Measurements from ENCODE around the gene EHD2. TPM values are rescaled to one million over a fixed set of nuclear protein-coding genes. Genes with fewer than 3 reads are reported as not detected.

The EHD2 gene
- total and polyA plus RNA-seq, 2 of the 13 experiments (the other 11 are each of a cell fraction or from before 2014, with no cell fraction given) = 0.09 to 0.28 TPM

- TF ChIP-seq ZNF503 (CRISPR knock-in tag; IDR thresholded peaks at IDR 0.05) (peak; percentile 21; the same call in 1 of the 2 replicates), HDAC2 (CRISPR knock-in tag; IDR thresholded peaks at IDR 0.05) (no peak; the same call in 1 of the 2 replicates), CEBPZ (IDR thresholded peaks at IDR 0.05; ENCODE audit: low read length) (no peak), HOXA5 (CRISPR knock-in tag; IDR thresholded peaks at IDR 0.05) (peak; percentile 94), NAIF1 (CRISPR knock-in tag; IDR thresholded peaks at IDR 0.05; ENCODE audit: borderline replicate concordance) (peak; percentile 89), ZBTB46 (CRISPR knock-in tag; IDR thresholded peaks at IDR 0.05; ENCODE audit: borderline replicate concordance) (0 out of 2 replicates have a peak, but pooled peaks have one; percentile 42), HOXA9 (CRISPR knock-in tag; IDR thresholded peaks at IDR 0.05; ENCODE audit: borderline replicate concordance) (peak; percentile 43; the same call in 1 of the 2 replicates), PPARG (CRISPR knock-in tag; conservative IDR thresholded peaks at IDR 0.05) (no peak), KAT7 (CRISPR knock-in tag; IDR thresholded peaks at IDR 0.05; ENCODE audit: borderline replicate concordance) (peak; percentile 42; the same call in 1 of the 2 replicates)
- TF ChIP-seq, protein P1, sequence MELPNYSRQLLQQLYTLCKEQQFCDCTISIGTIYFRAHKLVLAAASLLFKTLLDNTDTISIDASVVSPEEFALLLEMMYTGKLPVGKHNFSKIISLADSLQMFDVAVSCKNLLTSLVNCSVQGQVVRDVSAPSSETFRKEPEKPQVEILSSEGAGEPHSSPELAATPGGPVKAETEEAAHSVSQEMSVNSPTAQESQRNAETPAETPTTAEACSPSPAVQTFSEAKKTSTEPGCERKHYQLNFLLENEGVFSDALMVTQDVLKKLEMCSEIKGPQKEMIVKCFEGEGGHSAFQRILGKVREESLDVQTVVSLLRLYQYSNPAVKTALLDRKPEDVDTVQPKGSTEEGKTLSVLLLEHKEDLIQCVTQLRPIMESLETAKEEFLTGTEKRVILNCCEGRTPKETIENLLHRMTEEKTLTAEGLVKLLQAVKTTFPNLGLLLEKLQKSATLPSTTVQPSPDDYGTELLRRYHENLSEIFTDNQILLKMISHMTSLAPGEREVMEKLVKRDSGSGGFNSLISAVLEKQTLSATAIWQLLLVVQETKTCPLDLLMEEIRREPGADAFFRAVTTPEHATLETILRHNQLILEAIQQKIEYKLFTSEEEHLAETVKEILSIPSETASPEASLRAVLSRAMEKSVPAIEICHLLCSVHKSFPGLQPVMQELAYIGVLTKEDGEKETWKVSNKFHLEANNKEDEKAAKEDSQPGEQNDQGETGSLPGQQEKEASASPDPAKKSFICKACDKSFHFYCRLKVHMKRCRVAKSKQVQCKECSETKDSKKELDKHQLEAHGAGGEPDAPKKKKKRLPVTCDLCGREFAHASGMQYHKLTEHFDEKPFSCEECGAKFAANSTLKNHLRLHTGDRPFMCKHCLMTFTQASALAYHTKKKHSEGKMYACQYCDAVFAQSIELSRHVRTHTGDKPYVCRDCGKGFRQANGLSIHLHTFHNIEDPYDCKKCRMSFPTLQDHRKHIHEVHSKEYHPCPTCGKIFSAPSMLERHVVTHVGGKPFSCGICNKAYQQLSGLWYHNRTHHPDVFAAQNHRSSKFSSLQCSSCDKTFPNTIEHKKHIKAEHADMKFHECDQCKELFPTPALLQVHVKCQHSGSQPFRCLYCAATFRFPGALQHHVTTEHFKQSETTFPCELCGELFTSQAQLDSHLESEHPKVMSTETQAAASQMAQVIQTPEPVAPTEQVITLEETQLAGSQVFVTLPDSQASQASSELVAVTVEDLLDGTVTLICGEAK (IDR thresholded peaks at IDR 0.05) = no peak
- TF ChIP-seq, protein P1 (CRISPR knock-in tag; IDR thresholded peaks at IDR 0.05) = peak; percentile 38; the same call in 1 of the 2 replicates
These were observed 65.1 kb downstream of the EHD2 start, which contains the start of gene SELENOW (continued) for GRCh38 chr19:47778049-47778953.

Measured in HepG2 (cell line).